Uterus (tissue), 4 donors: Measurements from ENCODE around the gene TM4SF20. TPM values are rescaled to one million over a fixed set of nuclear protein-coding genes. Genes with fewer than 3 reads are reported as not detected.

Experiments used
- DNase-seq, 2 donors: peaks; one replicate each; pipeline ENCODE4 v3.0.0-alpha.2; 2019 to 2020
- H3K27ac ChIP-seq, 2 donors: fragments of 200-600 bp; sonication (generic); 1 replicate in 1 of 2; 2 replicates in 1 of 2; pipeline ENCODE4 v1.5.1; 2016 to 2018
- H3K27me3 ChIP-seq, 2 donors: fragments of 200-600 bp; sonication (generic); one replicate each; pipeline ENCODE4 v1.5.1; 2018 to 2019; ENCODE audit warnings: control low read depth in 1 of 2
- H3K36me3 ChIP-seq, 2 donors: fragments of 200-600 bp; sonication (generic); one replicate each; pipeline ENCODE4 v1.5.1; 2019; ENCODE audit warnings: control low read depth in 1 of 2
- H3K4me1 ChIP-seq, 2 donors: fragments of 200-600 bp; sonication (generic); one replicate each; pipeline ENCODE4 v1.5.1; 2018 to 2019; ENCODE audit warnings: control low read depth in 1 of 2
- H3K4me3 ChIP-seq, 2 donors: fragments of 200-600 bp; sonication (generic); 1 replicate in 1 of 2; 2 replicates in 1 of 2; pipeline ENCODE4 v1.5.1; 2018 to 2019; ENCODE audit warnings: mild to moderate bottlenecking in 1 of 2
- H3K9me3 ChIP-seq, 2 donors: fragments of 200-600 bp; sonication (generic); one replicate each; pipeline ENCODE4 v1.5.1; 2019; ENCODE audit warnings: control low read depth in 1 of 2
- CTCF ChIP-seq, 4 experiments: fragments of 200-600 bp in 2 of 4; fragments of 450-650 bp in 2 of 4; sonication (generic) in 2 of 4; IDR thresholded peaks; one replicate each; pipeline ENCODE4 v1.5.1; 2016 to 2019; ENCODE audit warnings: antibody characterized with exemption in 4 of 4, mild to moderate bottlenecking in 2 of 4, moderate library complexity in 1 of 4
- POLR2A ChIP-seq, 2 donors: fragments of 450-650 bp; IDR thresholded peaks; one replicate each; pipeline ENCODE4 v1.6.1; 2016; ENCODE audit warnings: antibody characterized with exemption in 2 of 2, mild to moderate bottlenecking in 1 of 2, moderate library complexity in 1 of 2
- intact Hi-C: fragments of 100-400 bp; cut with DNase I; formaldehyde crosslinking; loops from one replicate; pipeline ENCODE4 v1.15.1; 2023; ENCODE audit warnings: low total_unique reads
- total RNA-seq, 4 donors: library from RNA; depleted of rRNA in 3 of 4; stranded (reverse); fragments of >200 nt in 3 of 4; gene quantifications; one replicate each; pipeline versions ENCODE4 v1.1.0 to v1.2.4, GENCODE V29; 2014 to 2023
- donor health status: DM: yes; HTN: yes; CAD: no.

The TM4SF20 gene
- total RNA-seq, 4 donors from 2014 or later, result not detected

GRCh38 chr2:227411990-227412350 is 32.9 kb upstream of the TM4SF20 start:
- Histone ChIP-seq H3K27me3 (no peaks in the 10 kb centered on the region), H3K36me3 (no peaks in the 10 kb centered on the region), H3K27ac (no peak overlapping the region), H3K4me3 (no peak overlapping the region), H3K9me3 (no peaks in the 10 kb centered on the region), H3K4me1 (no peaks in the 10 kb centered on the region)
- intact Hi-C loops, result no loop called here
- no peak for TF ChIP-seq POLR2A (IDR thresholded peaks at IDR 0.05)
- no peak for TF ChIP-seq CTCF (IDR thresholded peaks at IDR 0.05)
- DNase-seq, result no peak

GRCh38 chr2:227411320-227411989 is 32.3 kb upstream of the TM4SF20 start:
- H3K4me3 ChIP-seq, result no peak overlapping the region
- intact Hi-C loops, result no loop called here
- no peaks in the 10 kb centered on the region for H3K9me3 ChIP-seq
- no peak for DNase-seq
- no peak overlapping the region for H3K27ac ChIP-seq
- TF ChIP-seq POLR2A (IDR thresholded peaks at IDR 0.05), result no peak
- H3K36me3 ChIP-seq, result no peaks in the 10 kb centered on the region
- H3K27me3 ChIP-seq, result no peaks in the 10 kb centered on the region
- H3K4me1 ChIP-seq, result no peaks in the 10 kb centered on the region

GRCh38 chr2:227410191-227410590 is 31.1 kb upstream of the TM4SF20 start:
- H3K4me3 ChIP-seq, result no peak overlapping the region
- no peak overlapping the region for H3K27ac ChIP-seq
- H3K9me3 ChIP-seq, result no peaks in the 10 kb centered on the region
- DNase-seq, result no peak
- intact Hi-C loops, result no loop called here
- H3K4me1 ChIP-seq, result no peaks in the 10 kb centered on the region
- TF ChIP-seq CTCF (IDR thresholded peaks at IDR 0.05) (no peak), POLR2A (IDR thresholded peaks at IDR 0.05) (no peak)
- H3K27me3 ChIP-seq, result no peaks in the 10 kb centered on the region
- H3K36me3 ChIP-seq, result no peaks in the 10 kb centered on the region

- no peaks in the 10 kb centered on the region for H3K9me3 ChIP-seq
- H3K27me3 ChIP-seq, result no peaks in the 10 kb centered on the region
- no peak for DNase-seq
- no peak overlapping the region for H3K27ac ChIP-seq
- H3K36me3 ChIP-seq, result no peaks in the 10 kb centered on the region
- TF ChIP-seq CTCF (IDR thresholded peaks at IDR 0.05) (no peak), POLR2A (IDR thresholded peaks at IDR 0.05) (no peak)
- intact Hi-C loops, result no loop called here
- no peak overlapping the region for H3K4me3 ChIP-seq
- no peaks in the 10 kb centered on the region for H3K4me1 ChIP-seq
These were observed 28.6 kb upstream of the TM4SF20 start for GRCh38 chr2:227407591-227408151.

GRCh38 chr2:227406177-227407031 is 27.3 kb upstream of the TM4SF20 start:
- peak overlapping the region; percentile 2 to 5 for H3K27ac ChIP-seq
- peak; percentile 35 to 47 for DNase-seq
- H3K4me3 ChIP-seq, result no peak overlapping the region
- H3K9me3 ChIP-seq, result no peaks in the 10 kb centered on the region
- H3K36me3 ChIP-seq, result no peaks in the 10 kb centered on the region
- intact Hi-C loops, result no loop called here
- TF ChIP-seq CTCF (IDR thresholded peaks at IDR 0.05) (peak; percentile 31 to 61 (median 44)), POLR2A (IDR thresholded peaks at IDR 0.05) (no peak)
- H3K4me1 ChIP-seq, result no peaks in the 10 kb centered on the region
- no peaks in the 10 kb centered on the region for H3K27me3 ChIP-seq
